ENCODE data around the gene USP48.

The USP48 gene

DNA sequence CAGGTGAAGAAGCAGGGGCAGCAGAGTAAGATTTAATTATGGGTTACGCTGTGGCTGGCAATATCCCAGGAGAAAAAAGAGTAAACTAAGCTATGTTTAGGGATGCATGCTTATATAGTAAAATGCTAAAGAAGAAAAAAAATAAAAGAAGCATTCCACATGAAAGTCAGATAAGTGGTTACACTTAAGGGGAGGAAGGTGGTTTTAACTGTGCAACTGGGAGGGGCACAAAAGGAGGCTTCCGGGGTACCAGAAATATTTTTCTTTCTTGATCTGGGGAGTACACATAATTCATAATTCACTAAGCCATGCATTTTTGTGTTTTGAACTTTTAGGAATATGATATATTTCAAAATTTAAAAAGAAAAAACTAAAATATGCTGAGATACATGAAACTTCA is 39.5 kb downstream of the USP48 start:
- DNase-seq = no peak

DNA sequence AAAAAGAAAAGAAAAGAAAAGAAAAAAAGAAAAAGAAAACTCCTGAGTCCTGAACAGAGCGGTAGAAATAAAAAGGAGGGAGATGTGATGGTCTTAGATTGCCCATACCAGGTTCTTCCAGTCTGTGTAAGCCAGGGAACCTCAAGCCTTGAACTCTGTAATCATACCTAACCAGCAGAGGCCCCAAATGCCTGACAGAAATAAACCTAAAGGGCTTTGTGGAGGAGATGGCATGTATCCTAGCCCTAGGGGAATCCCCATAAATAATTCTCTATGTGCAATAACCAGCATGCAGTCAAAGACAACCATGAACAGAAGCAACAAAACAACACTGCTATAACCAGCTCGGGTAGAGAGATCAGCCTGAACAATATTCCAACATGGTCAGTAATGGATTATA is 40.4 kb downstream of the USP48 start:
- DNase-seq = no peak

DNA sequence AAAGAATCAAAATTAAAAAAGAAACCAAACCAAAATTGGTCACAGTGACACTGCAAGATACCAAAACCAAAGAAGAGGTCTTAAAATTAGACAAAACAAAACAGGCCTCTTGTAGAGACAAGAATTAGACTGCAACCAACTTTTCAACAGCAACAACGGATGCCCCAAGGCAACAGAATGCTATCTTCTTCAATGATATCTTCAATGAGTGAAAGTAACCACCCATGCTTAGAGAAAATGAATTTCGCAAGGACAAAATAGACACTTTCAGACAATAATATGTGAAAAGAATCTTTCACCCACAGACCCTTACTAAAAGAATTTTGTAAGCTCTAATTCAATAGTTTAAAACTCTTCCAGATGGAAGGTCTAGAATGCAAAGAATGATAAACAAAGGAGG is 41.7 kb downstream of the USP48 start:
- DNase-seq = no peak

DNA sequence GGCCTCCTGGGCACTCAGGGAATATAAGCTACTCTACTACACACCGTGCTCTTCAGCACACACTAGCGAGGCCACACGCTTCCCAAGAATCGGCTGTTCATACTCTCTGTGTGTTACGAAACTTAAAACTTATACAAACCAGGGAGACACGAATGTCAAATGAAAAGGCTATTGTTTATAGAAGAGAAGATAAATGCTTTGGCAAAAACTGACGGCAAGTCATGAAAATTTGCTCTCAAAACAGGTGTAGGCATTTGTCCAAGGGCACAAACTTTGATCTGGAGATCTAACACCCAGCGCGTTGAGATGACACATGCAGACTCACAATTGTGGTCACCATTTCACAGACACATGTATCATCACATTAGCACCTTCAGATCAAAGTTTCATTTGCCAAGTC is 46.1 kb downstream of the USP48 start:
- DNase-seq = no peak

DNA sequence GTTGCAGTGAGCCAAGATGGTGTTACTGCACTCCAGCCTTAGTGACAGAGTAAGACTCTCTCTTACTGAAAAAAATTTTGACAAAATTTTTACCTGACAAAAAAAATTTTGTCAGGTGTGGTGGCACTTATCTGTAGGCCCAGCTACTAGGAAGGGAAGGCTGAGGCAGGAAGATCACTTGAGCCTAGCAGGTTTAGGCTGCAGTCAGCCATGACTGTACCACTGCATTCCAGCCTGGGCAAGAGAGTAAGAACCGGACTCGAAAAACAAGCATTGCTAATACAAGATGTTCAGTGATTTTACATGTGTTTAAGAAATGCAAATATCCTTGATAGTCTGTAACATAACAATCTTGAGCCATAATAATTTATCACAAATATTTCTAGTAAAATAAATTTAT is 46.9 kb downstream of the USP48 start:
- no peak for DNase-seq

DNA sequence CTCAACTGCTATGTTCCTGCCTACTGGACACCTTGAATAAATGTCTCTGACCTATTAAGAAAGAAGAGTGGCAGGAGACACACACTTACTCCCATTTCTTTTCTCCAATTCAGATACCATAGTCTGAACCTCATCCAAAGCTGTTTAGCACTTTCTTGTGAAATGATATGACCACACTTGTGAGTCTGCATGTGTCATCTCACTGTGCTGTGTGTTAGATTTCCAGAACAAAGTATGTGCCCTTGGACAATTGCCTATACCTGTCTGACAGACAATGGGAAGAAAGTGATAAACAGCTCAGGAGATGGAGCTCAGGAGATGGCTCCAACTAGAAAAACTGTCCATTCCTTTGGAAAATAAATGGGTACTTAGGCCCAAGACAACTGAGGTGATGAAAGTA is 48.4 kb downstream of the USP48 start:
- no peak for DNase-seq

DNA sequence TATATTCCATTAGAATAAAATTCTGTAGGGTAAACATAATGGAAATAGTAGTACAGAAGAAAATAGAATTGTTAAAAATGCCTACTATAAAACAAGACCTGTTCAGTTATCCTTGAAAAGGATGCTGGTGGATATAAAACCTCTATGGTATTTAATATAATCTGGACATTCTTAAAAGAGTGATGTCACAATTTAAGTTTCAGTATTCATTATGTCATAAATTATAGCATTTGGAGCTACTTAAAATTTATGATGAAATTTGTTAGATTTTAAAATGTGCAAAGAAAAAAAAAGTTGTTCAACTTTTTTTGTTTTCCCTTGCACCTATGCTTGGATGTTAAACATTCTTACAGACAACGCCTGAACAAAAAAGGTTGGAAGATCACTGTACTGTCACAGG is 50.3 kb downstream of the USP48 start:
- DNase-seq = no peak

DNA sequence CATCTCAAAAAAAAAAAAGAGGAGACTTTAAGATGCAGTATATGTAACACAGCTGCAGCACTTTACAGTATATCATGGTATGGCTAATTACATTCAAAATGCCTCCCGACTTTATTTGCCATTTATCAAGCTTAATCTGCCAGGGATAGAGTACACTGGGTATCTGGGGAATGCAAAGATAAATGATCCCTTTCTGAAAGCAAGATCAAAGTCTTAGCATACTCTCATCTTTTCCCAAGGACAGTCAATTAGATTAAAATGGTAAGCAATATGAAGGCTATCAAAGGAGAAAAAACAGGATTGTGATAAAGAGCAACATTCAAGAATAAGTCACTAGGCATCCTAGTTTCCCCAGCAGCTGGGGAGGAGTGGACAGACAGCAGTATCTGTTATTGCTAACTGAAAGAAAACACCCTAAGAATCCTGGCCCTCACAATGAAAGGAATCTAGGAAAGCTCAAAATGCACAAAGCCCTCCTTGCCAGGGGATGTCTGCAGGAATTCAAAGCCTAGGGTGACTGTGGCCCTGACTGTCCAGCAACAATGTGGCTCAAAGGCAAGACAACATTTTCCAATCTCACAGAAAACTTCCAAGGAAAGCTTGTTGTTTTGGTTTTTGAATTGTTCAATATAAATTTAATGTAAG is 57.1 kb downstream of the USP48 start:
- DNase-seq = no peak

DNA sequence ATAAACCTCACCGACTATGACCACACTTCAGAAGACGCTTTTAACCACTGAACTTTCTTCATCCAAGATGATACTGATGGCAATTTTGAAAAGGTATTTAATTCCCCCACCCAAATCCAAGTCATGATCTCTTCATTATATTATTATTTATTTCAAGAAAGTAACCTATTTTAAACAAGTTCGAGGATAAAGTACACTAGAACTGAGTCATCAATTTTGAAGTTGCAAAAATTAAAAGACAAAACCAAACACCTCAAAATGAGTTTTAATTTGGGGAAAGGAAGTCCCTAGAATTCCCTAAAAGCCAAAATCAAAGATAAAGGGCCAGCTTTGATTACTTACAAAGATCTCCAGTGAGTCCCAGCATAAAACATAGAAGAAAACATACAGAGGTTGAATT is 58.4 kb downstream of the USP48 start:
- DNase-seq = no peak

DNA sequence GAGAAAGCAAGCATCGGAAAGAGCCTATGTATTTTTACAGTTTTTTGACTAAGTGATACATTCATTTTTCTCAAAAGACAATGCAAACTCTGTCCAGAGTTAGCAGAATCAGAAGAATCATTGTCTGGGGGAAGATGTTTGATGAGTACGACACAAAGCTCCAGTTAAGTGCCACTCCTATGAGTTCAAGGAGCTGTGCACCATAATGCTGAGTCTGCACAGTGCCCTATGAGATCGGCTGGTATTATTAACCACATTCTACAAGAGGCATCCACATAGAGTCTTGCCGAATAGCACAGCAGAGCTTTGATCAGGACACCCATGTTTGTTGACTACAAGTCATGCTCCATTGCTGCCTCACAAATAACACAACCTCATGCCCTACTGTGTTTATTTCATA is 58.9 kb downstream of the USP48 start:
- DNase-seq = no peak

DNA sequence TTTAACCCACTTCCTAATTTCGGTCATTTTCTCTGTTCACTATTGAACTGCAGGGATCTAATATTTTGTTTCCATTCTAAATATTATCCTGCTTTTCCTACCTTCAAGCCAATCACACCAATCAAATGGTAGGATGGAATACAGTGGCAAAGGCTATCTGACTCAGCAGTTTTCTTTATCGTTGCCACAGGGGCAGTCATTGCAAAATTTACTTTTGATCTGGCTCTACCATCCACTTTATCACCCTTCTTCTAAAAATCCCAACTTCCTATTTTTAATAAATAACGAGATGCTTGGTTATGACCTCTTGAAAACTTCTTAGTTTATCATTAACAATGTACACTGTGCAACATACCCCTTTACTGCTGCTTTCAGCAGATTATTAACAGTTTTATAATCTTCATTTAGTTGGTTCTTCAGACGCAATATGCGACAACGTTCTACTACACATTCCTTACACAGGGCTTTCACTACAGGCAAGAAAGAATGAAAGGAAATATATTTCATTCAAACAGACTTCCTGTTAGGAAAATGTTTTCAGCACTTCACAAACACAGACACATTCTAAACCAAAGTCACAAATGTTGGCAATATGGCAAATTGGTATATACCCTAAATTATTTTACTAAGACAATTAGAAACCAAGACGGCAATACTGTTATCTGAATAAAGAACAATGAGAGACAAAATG is 61.5 kb downstream of the USP48 start:
- no peak for DNase-seq

DNA sequence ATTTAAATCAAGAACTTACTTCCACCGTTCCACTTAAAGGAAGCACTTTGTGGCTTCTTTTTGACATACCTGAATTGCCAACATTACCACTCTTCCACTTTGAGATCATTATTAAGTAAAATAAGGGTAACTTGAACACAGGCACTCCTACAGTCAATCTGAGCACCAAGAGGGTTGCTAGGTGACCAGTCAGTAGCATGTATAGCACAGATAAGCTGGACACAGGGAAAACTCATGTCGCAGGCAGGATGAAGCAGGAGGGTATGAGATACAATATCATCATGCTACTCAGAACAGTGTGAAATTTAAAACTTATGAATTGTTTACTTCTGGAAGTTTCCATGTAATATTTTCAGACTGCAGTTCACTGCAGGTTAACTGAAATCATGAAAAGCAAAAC is 66.8 kb downstream of the USP48 start:
- DNase-seq = no peak

DNA sequence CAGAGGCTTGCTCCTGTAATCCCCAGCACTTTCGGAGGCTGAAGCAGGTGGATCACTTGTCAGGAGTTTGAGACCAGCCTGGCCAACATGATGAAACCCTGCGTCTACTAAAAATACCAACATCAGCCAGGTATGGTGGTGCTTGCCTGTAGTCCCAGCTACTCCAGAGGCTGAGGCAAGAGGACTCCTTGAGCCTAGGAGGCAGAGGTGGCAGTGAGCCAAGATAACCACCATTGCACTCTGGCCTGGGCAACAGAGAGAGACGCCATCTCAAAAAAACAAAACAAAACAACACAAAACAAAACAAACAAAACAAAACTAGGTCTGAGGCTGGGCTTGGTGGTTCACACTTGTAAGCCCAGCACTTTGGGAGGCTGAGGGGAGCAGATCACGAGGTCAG is 75.1 kb downstream of the USP48 start:
- no peak for DNase-seq

DNA sequence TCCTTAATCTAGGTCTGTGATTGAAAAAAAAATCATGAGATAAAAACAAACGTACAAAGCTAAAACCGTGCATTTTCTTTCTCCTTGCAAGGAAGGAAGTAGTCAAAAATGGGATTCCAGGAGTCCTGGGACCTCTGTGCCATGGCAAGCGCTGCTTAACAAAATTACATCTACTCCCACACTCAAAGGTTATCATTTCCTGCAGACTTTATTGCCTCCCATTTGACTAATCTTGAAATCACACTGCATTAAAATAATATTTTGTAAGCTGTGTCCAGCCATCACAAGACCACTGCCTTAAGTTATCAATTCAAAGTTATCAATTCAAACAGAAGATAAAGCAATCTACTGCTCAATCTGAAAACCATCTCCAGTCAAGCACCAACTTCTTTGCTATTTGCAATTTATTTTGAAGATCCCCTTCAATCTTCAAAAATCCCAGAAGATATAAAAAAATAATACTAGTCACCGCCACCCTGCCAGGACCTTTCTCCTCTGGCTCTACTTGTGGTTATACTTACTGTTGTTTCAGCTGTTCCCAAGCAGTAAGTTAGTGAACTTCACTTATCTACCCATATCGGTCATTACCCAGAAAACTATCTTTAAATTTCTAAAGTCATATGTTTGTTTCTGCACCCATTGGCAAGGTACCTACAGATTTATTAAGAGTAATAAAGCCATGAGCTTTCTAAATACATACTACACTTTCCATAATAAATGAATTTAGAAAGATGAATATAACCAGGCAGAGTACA is 75.7 kb downstream of the USP48 start:
- no peak for DNase-seq

DNA sequence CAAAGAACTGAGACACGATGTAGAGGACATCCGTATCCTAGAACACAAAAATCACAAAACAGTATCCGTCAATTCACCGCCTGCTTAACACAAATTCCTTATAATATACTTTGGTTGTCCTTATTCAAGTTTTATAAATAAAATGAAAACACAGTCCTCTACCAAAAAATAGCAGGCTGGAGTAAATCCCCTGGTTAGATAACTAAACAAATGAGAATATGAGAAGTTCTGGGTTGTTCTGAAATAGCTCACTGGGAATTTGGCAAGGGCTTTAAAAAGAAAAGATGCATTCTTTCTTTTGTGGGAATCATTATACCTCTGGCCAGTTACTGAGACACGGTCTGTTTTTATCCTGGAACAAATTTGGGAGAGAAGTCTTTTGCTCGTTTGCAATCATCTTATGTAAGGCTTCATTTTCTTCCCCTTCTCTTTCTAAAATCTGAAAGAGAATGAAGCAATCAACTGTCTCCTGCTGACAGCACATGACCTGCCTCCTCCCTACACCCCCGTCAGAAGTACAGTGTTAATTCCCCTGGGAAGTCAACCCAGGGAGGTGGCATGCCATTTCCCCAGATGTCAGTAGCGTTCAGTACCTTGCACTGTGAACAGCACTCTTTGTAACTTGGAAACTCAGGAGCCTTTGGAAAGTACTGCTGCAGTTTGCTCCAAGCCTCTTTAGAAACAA is 76.7 kb downstream of the USP48 start:
- no peak for DNase-seq

DNA sequence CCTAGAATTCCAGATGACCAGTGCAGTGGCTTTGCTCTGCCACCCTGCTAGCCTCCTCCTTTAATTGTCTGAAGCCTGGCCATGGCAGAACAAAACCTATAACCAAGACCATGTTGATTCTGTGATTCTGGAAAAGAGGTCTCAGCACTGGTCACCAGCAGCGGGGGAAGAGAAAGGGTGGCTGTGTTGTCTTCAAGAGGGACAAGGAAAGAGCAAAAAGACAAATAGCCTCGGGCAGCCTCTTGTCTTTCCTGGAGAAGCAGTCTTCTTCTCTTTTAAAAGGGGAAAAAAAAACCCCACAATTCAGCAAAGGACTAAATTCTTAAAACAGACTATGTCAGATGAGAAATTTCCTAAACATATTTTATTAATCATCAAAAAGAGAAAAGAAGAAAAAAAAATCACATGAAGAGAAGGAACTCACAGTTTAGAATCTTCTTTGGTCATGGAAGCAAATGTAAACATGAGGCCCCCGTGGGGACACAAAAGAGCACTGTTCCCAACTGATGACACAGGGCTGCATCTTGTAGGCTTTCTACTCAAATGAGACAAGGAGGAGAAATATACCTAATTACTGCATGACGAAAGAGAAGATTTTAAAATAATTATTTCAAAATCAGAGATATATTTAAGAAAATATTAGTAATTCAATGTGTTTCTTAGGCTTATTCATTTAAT is 77.5 kb downstream of the USP48 start:
- no peak for DNase-seq

DNA sequence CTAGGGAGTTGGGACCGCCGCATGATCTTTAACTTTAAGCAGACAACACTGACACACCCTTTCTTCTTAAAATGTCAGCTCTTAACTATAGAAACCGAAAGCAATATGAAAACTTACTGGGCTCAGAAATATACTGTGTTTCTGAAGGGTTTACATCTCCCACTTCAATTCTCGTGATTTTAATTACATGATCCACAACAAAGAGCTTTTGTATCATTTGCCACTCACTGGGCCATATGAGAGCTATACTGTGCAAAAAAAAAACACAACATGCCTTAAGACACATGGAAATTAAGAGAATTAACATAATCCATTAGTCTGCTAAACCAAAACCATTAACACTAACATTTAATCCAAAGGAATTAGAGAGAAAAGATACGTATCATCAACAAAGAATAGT is 78.8 kb downstream of the USP48 start:
- no peak for DNase-seq

DNA sequence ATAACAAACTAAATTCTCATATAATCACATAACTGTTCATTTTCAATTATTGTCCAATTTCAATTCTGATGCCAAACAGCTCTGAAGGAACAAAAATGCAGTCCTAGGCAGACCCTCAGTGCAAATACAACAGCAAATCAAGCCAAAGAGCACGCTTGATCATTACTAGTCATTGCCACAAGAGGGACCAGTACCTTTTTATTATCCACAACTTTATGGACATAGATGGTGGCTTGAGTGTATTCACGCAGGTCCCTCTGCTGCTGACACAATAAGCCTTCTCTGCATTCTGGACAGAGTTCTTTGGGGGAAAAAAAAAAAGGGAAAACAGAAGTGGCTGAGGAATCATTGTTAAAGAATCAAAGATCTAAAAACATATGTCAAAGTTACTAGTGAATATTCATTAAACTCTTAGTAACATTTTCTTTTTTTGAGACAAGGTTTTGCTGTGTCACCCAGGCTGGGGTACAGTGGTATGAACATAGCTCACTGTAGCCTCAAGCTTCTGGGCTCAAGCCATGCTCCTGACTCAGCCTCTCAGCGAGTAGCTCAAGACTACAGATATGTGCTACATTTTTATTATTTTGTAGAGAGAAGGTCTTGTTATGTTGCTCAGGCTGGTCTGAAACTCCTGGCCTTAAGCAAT is 79.5 kb downstream of the USP48 start:
- DNase-seq = no peak

DNA sequence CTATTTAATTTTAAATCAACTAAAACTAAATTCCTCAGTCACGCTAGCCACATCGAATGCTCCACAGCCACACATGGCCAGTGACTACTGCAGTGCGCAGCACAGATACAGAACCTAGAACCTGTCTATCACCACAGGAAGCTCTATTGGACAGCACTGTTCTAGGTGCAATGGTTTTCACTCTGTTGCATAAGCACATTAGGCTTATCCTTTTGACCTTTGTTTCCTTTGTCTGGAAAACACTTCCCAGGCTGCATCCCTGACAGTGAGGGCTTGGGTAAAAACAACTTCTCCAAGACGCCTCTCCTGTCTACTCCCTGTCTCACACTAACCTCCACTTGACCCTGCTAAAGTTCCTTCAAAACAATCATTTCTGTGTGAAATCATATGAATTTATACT is 80.2 kb downstream of the USP48 start:
- no peak for DNase-seq

DNA sequence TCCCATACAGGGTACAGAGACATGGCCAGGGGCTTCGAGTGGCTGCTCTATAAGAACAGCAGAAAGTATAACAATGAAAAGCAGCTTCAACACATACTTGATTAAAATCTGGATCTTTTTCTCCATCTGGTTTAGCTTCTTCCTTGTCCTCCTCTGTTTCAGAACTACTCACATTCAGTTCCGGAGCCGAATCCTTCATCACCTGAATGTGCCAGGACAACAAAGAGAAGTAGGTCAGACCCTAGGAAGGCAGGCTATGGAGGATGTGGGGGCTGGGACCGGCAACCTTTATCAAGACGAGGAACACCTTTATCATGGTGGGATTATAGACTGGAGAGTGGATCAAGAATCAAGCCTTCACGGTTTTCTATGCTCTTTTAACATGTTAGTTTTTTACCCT is 81.5 kb downstream of the USP48 start:
- no peak for DNase-seq

DNA sequence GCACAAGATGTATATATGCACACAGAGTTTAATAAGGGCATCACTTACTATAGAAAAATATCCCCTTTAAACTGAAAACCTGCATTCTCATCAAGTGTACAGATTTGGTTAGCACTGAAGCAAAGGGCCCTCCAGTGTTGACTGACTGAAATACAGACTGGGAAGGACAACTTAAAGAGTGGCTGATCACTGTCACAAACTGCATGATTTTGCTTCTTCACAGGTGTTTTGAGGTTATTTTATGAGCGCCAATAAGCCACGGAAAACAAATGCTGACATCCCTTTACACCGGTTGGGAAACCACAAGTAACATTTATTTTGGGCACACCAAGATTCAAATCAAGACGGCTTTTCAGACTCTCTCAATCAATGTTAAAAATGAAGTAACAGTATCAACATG is 82.9 kb downstream of the USP48 start:
- no peak for DNase-seq

DNA sequence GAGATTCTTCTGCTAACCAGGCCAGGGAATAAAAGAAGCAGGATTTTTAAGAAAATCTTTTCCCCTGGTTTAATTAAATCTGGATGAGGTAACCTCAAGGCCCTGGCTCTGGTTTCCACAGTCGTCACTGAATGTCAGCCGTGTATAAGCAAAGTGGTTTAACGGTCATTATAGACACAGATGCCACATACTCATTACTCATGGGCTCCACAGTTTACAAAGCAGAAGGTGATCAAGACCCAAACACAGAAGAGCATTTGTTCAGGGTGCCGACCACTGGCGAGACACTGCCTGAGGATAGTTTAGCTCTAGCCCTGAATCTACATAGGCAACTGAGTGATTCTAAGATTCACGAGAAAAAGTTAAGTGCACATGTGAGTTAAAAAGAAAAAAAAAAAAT is 86.0 kb downstream of the USP48 start:
- no peak for DNase-seq

DNA sequence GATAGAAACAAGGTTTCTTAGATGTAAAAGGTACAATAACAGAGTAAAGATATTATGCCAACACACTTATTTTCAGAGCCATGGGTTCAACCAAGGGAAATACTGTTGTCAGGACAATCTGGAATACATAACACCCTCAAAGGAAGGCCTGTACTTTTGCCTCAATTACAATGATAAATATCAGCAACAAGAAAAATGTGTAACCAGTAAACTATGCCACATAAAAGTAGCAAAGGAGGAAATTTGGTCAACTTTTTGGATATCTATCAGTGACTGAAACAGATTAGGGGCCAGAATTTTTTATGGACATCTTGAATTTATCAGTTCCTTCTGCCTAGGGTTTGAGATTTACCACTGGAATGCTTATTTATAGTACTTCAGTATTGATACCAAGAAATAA is 89.2 kb downstream of the USP48 start:
- no peak for DNase-seq
